NT2/D1 (cell line): ENCODE measurements around the gene CD27.
A peak's percentile ranks its signal among the peaks of the same experiment; 100 is the strongest.
"Not testable (repeated sequence)": the region's sequence is repeated elsewhere in the genome, so short reads cannot be mapped to it uniquely, and the experiment has no call there.

Source experiments
- DNase-seq: peaks from one replicate; pipeline ENCODE4 v3.0.0-alpha.2; 2011; ENCODE audit warnings: low read depth, low spot score
- H3K27me3 ChIP-seq: 2 replicates; pipeline ENCODE4 v1.6.0; 2011; ENCODE audit warnings: mild to moderate bottlenecking; ENCODE audit not compliant: insufficient read length, insufficient read depth
- H3K36me3 ChIP-seq: 2 replicates; pipeline ENCODE4 v1.6.1; 2011; ENCODE audit warnings: mild to moderate bottlenecking, low read length, mixed read lengths; ENCODE audit not compliant: insufficient read depth, insufficient read length
- H3K4me1 ChIP-seq: 2 replicates; pipeline ENCODE4 v1.5.1; 2011; ENCODE audit not compliant: insufficient read depth, insufficient read length
- H3K4me3 ChIP-seq: 2 replicates; pipeline ENCODE4 v1.5.1; 2011; ENCODE audit warnings: low read depth; ENCODE audit not compliant: insufficient read length
- H3K9ac ChIP-seq: 2 replicates; pipeline ENCODE4 v1.6.0; 2011; ENCODE audit warnings: low read depth; ENCODE audit not compliant: insufficient read length
- H3K9me3 ChIP-seq: 2 replicates; pipeline ENCODE4 v1.5.1; 2011; ENCODE audit warnings: mild to moderate bottlenecking, low read length; ENCODE audit not compliant: insufficient read depth
- SUZ12 ChIP-seq: IDR thresholded peaks from 2 replicates; pipeline ENCODE4 v1.6.1; 2011; ENCODE audit not compliant: insufficient read length, insufficient read depth; ENCODE audit errors: extremely low read depth
- YY1 ChIP-seq: IDR thresholded peaks from 2 replicates; pipeline ENCODE4 v1.6.1; 2011; ENCODE audit not compliant: insufficient read length, insufficient read depth
- ZNF274 ChIP-seq: IDR thresholded peaks from 2 replicates; pipeline ENCODE4 v1.6.1; 2011; ENCODE audit warnings: mild to moderate bottlenecking, low read depth, low read length

Gene CD27

DNA sequence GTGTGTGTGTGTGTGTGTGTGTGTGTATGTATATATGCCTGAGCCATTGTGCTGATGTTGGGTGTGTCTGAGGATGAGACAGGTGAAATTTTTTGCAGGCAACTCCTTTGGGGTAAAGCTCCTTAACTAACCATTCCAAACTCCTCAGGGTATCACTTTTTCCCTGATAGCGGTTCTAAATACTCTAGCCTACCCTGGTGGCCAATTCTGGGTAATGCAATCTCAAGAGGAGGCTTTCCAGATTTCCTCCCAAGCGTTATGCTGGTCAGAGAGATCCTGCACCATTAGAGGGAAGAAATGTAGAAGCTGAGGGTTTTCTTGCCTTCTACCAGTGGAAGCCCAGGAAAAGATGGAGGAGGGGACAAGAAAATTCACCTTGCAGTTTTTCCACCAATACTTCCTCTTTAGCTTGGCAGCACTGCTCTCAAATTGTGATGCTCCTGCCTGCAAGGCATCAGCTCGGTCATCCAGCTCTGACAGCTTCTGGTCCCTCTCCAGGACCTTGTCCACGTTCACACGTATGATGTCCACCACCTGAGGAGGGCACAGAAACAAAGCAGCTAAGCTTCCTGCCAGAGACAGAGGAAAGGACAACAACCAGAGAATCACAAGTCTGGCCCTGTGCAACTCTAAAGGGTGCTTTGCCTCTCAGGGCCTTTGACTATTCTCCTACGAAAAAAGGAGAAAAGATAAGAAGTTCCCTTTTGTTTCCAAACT lies 20.9 kb downstream of the CD27 start:
- peaks cover 13% of the 10 kb centered on the region; the same call in 1 of the 2 replicates for H3K9me3 ChIP-seq
- no peak overlapping the region for H3K4me3 ChIP-seq
- no peak for TF ChIP-seq SUZ12
- no peak for TF ChIP-seq YY1
- TF ChIP-seq ZNF274: no peak
- H3K4me1 ChIP-seq: peaks cover 10% of the 10 kb centered on the region
- H3K9ac ChIP-seq: no peak overlapping the region
- DNase-seq: peak; percentile 97
- H3K27me3 ChIP-seq: no peaks in the 10 kb centered on the region
- peaks cover 80% of the 10 kb centered on the region for H3K36me3 ChIP-seq

DNA sequence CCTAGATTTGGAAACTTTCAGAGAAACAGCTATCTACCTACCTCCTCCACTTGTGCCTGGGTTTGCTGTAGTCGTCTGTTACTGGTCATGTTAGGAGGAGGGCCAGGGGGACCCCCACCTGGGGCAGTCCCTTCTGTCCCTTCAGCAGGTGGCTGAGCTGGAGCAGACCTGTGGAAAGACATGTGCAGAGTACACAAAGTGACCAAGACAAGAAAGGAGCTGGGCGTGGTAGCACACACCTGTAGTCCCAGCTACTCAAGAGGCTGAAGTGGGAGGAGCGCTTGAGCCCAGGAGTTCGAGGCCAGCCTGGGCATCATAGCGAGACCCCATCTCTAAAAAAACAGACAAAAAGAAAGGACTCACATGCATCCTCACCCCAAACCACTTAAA lies 21.4 kb downstream of the CD27 start:
- Histone ChIP-seq H3K27me3 (no peaks in the 10 kb centered on the region), H3K9ac (no peak overlapping the region), H3K4me3 (no peak overlapping the region), H3K36me3 (peaks cover 74% of the 10 kb centered on the region), H3K9me3 (peaks cover 13% of the 10 kb centered on the region; the same call in 1 of the 2 replicates), H3K4me1 (peaks cover 11% of the 10 kb centered on the region)
- no peak for TF ChIP-seq SUZ12
- TF ChIP-seq ZNF274: no peak
- TF ChIP-seq YY1: no peak
- DNase-seq: no peak

GRCh38 chr12:6466751-6467150 lies 22.0 kb downstream of the CD27 start:
- H3K36me3 ChIP-seq: peaks cover 68% of the 10 kb centered on the region
- H3K27me3 ChIP-seq, H3K9ac ChIP-seq, DNase-seq, H3K4me3 ChIP-seq: not testable (repeated sequence)
- peaks cover 13% of the 10 kb centered on the region for H3K4me1 ChIP-seq
- H3K9me3 ChIP-seq: peaks cover 13% of the 10 kb centered on the region; the same call in 1 of the 2 replicates

GRCh38 chr12:6467571-6468282 lies 23.0 kb downstream of the CD27 start:
- Histone ChIP-seq H3K4me1 (peaks cover 13% of the 10 kb centered on the region), H3K9me3 (peaks cover 13% of the 10 kb centered on the region; the same call in 1 of the 2 replicates), H3K36me3 (peaks cover 59% of the 10 kb centered on the region)
- H3K4me3 ChIP-seq, DNase-seq, H3K9ac ChIP-seq, H3K27me3 ChIP-seq: not testable (repeated sequence)

DNA sequence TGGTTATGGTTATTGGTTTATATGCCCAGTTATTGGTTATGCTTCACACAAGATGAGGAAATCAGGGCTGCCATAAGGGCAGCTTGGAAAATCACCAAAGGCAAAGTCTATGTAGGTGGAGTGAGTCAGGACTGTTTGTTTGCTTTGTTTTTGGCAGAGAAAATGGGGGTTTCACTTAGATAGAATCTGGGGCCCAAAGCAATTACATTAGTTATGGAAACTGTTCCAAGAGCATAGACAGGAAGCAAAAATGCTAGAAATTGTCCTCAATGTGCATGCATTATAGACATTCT lies 23.5 kb downstream of the CD27 start:
- TF ChIP-seq ZNF274: no peak
- no peak for TF ChIP-seq SUZ12
- no peak for TF ChIP-seq YY1
- Histone ChIP-seq H3K9ac (no peak overlapping the region), H3K36me3 (peaks cover 54% of the 10 kb centered on the region), H3K27me3 (no peaks in the 10 kb centered on the region), H3K4me1 (peaks cover 13% of the 10 kb centered on the region), H3K4me3 (no peak overlapping the region), H3K9me3 (peaks cover 13% of the 10 kb centered on the region; the same call in 1 of the 2 replicates)
- no peak for DNase-seq

DNA sequence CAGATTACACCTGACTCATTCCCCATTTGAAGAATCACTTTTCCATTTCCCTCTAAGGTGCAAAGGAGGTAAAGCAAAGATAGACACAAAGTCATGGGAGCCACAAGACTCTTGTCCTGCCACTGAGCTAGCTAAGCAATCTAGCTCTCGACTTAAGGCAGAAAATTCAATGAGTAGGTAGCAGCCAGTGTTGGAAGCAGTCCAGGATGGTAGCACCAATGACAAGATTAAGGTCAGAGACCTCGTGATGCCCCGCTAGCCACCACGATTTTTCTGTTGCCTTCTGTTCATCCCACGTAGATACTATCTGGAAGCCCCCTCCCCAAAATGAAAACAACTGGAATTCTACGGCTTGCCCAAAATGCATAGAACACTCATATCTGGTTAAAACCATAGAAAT lies 24.3 kb downstream of the CD27 start:
- TF ChIP-seq YY1: no peak
- no peak for TF ChIP-seq SUZ12
- no peak for TF ChIP-seq ZNF274
- H3K36me3 ChIP-seq: peaks cover 45% of the 10 kb centered on the region
- H3K4me3 ChIP-seq: no peak overlapping the region
- H3K9me3 ChIP-seq: peaks cover 13% of the 10 kb centered on the region; the same call in 1 of the 2 replicates
- DNase-seq: no peak
- H3K9ac ChIP-seq: no peak overlapping the region
- peaks cover 13% of the 10 kb centered on the region for H3K4me1 ChIP-seq
- H3K27me3 ChIP-seq: no peaks in the 10 kb centered on the region

DNA sequence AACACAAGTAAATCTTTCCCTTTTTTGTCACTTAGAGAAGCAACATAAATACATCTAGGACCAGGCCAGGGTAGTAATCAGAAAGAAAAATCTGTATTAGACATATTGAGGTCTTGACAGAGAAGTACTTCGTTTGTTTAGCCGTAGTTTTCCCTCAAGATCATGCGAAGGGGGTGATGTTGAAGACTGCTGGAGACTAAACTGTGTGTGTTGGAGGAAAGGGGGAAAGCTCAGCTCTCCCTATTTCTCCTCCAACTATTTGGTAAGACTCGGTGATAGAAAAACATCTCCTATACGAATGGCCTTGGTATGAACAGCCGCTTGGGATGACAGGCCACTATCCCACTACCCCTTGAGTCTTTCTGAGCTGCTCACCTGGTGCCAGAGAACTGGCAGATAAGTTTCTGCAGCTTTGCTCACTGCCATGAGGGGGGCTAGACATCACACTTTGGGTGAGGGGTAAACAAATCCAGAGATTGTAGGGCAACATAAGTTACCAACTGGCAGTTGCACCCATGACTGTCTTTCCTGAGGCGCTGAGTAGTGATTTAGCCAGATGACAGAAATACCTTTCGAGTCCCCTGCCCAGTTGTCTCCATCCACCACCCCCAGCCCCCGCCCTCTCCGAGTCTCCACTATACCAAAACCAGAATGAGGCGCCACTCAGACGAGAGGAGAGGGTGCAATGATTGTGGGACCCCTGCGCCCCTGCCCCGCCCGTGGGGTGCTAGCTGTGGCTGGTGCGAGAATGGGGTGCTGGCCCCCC lies 25.0 kb downstream of the CD27 start:
- Histone ChIP-seq H3K4me3 (peak overlapping the region; percentile 93), H3K36me3 (peaks cover 38% of the 10 kb centered on the region), H3K9ac (peak overlapping the region; percentile 92), H3K4me1 (peaks cover 9% of the 10 kb centered on the region), H3K27me3 (no peaks in the 10 kb centered on the region), H3K9me3 (peaks cover 13% of the 10 kb centered on the region; the same call in 1 of the 2 replicates)
- no peak for DNase-seq
- TF ChIP-seq ZNF274 (no peak), YY1 (no peak), SUZ12 (no peak)
